Cardiac muscle cell (in vitro differentiated cells and primary cell): Measurements from ENCODE around the gene TPRG1L. TPM values are rescaled to one million over a fixed set of nuclear protein-coding genes. Genes with fewer than 3 reads are reported as not detected.

Experiments used
- DNase-seq, 2 donors: peaks; one replicate each; pipeline versions ENCODE4 v3.0.0 to v3.0.0-alpha.2; 2010 to 2017; ENCODE audit warnings: low read depth in 1 of 2, low spot score in 1 of 2
- H3K27ac ChIP-seq: fragments of 200-600 bp; sonication (generic); 2 replicates; pipeline ENCODE4 v1.5.1; 2016
- H3K27me3 ChIP-seq: fragments of 200-600 bp; sonication (generic); 2 replicates; pipeline ENCODE4 v1.6.0; 2016; ENCODE audit warnings: control low read depth
- H3K36me3 ChIP-seq: fragments of 200-600 bp; sonication (generic); 2 replicates; pipeline ENCODE4 v1.5.1; 2016; ENCODE audit warnings: control low read depth
- H3K4me1 ChIP-seq: fragments of 200-600 bp; sonication (generic); 2 replicates; pipeline ENCODE4 v1.8.1; 2017; ENCODE audit warnings: low read depth, mild to moderate bottlenecking, mixed run types
- H3K4me3 ChIP-seq: fragments of 200-600 bp; sonication (generic); 2 replicates; pipeline ENCODE4 v1.5.1; 2016; ENCODE audit warnings: mild to moderate bottlenecking
- H3K9me3 ChIP-seq: fragments of 200-600 bp; sonication (generic); 2 replicates; pipeline ENCODE4 v1.5.1; 2017; ENCODE audit warnings: low read depth, mild to moderate bottlenecking, control low read depth
- CTCF ChIP-seq: IDR thresholded peaks from 2 replicates; pipeline ENCODE4 v1.5.1; 2012; ENCODE audit warnings: low read depth, mild to moderate bottlenecking, low read length
- polyA plus RNA-seq: library from polyadenylated mRNA; unstranded; fragments of >200 nt; fragmentation: Nextera tagmentation; extraction: Ambion mirVana; gene quantifications from 2 replicates; pipeline ENCODE4 v1.2.1, GENCODE V29; 2016
- total RNA-seq: library from RNA; depleted of rRNA; stranded (reverse); fragments of >200 nt; gene quantifications from 2 replicates; pipeline ENCODE4 v1.2.3, GENCODE V29; 2016

Gene TPRG1L
- total and polyA plus RNA-seq, 2 experiments from 2014 or later = 9.3 to 32.3 TPM

- Histone ChIP-seq H3K27me3 (no peaks in the 10 kb centered on the region), H3K4me1 (peaks cover 10% of the 10 kb centered on the region), H3K9me3 (no peaks in the 10 kb centered on the region), H3K27ac (no peak overlapping the region), H3K4me3 (no peak overlapping the region), H3K36me3 (no peaks in the 10 kb centered on the region)
- DNase-seq = no peak
- TF ChIP-seq CTCF = no peak
Observed at GRCh38 chr1:3593334-3593733, 31.5 kb upstream of the TPRG1L start.

- no peaks in the 10 kb centered on the region for H3K36me3 ChIP-seq
- TF ChIP-seq CTCF = no peak
- DNase-seq = no peak
- peaks cover 14% of the 10 kb centered on the region for H3K4me1 ChIP-seq
- no peak overlapping the region for H3K4me3 ChIP-seq
- H3K27me3 ChIP-seq = no peaks in the 10 kb centered on the region
- no peaks in the 10 kb centered on the region for H3K9me3 ChIP-seq
- H3K27ac ChIP-seq = no peak overlapping the region
Observed at GRCh38 chr1:3593745-3594144, 31.1 kb upstream of the TPRG1L start.

- H3K27me3 ChIP-seq = no peaks in the 10 kb centered on the region
Observed at GRCh38 chr1:3594706-3595377, 30.0 kb upstream of the TPRG1L start.

GRCh38 chr1:3595949-3596348 lies 28.9 kb upstream of the TPRG1L start:
- Histone ChIP-seq H3K36me3 (no peaks in the 10 kb centered on the region), H3K4me1 (peaks cover 17% of the 10 kb centered on the region), H3K27ac (no peak overlapping the region), H3K9me3 (no peaks in the 10 kb centered on the region), H3K4me3 (no peak overlapping the region), H3K27me3 (no peaks in the 10 kb centered on the region)
- TF ChIP-seq CTCF = no peak
- DNase-seq = no peak

More at GRCh38 chr1:3594706-3595377, 30.0 kb upstream of the TPRG1L start:
- TF ChIP-seq CTCF = no peak
- Histone ChIP-seq H3K36me3 (no peaks in the 10 kb centered on the region), H3K27ac (no peak overlapping the region), H3K4me3 (no peak overlapping the region), H3K9me3 (no peaks in the 10 kb centered on the region), H3K4me1 (peaks cover 17% of the 10 kb centered on the region)
- DNase-seq = no peak

GRCh38 chr1:3596663-3597598 lies 27.9 kb upstream of the TPRG1L start:
- no peak for TF ChIP-seq CTCF
- Histone ChIP-seq H3K4me1 (peaks cover 17% of the 10 kb centered on the region), H3K9me3 (no peaks in the 10 kb centered on the region), H3K27me3 (no peaks in the 10 kb centered on the region), H3K4me3 (no peak overlapping the region), H3K27ac (no peak overlapping the region), H3K36me3 (no peaks in the 10 kb centered on the region)
- no peak for DNase-seq
